Tibial artery (tissue), 4 donors: ENCODE measurements around the gene FNDC3A.
"Not testable (repeated sequence)": the region's sequence is repeated elsewhere in the genome, so short reads cannot be mapped to it uniquely, and the experiment has no call there.

Source experiments
- DNase-seq, 2 donors: peaks; one replicate each; pipeline ENCODE4 v3.0.0-alpha.2; 2019
- H3K27ac ChIP-seq, 2 donors: fragments of 200-600 bp; sonication (generic) in 1 of 2; 1 replicate in 1 of 2; 2 replicates in 1 of 2; pipeline ENCODE4 v1.5.1; 2018 to 2019; ENCODE audit warnings: mild to moderate bottlenecking in 1 of 2
- H3K27me3 ChIP-seq, 2 donors: fragments of 200-600 bp; sonication (generic) in 1 of 2; one replicate each; pipeline versions ENCODE4 v1.5.1 to v1.6.0; 2016 to 2019
- H3K36me3 ChIP-seq, 3 donors: fragments of 200-600 bp; sonication (generic) in 2 of 3; one replicate each; pipeline ENCODE4 v1.5.1; 2016 to 2019; ENCODE audit warnings: mild to moderate bottlenecking in 2 of 3
- H3K4me1 ChIP-seq, 4 donors: fragments of 200-600 bp; sonication (generic) in 2 of 4; 1 replicate in 3 of 4; 2 replicates in 1 of 4; pipeline ENCODE4 v1.5.1; 2016 to 2019
- H3K4me3 ChIP-seq, 2 donors: fragments of 200-600 bp; sonication (generic) in 1 of 2; 1 replicate in 1 of 2; 2 replicates in 1 of 2; pipeline ENCODE4 v1.5.1; 2018 to 2019; ENCODE audit warnings: mild to moderate bottlenecking in 2 of 2
- H3K9me3 ChIP-seq, 3 donors: fragments of 200-600 bp; sonication (generic) in 1 of 3; one replicate each; pipeline ENCODE4 v1.5.1; 2016 to 2019
- CTCF ChIP-seq, 2 experiments: fragments of 200-600 bp in 1 of 2; fragments of 450-650 bp in 1 of 2; IDR thresholded peaks; one replicate each; pipeline ENCODE4 v1.5.1; 2017 to 2019; ENCODE audit warnings: antibody characterized with exemption in 2 of 2, mild to moderate bottlenecking in 1 of 2, moderate library complexity in 1 of 2
- intact Hi-C: fragments of 100-400 bp; cut with DNase I; formaldehyde crosslinking; loops from one replicate; pipeline ENCODE4 v1.15.0; 2023; ENCODE audit warnings: low total_unique reads

Gene FNDC3A

GRCh38 chr13:49060678-49061387, 85.1 kb downstream of the FNDC3A start:
- no peak for DNase-seq
- intact Hi-C loops, result no loop called here
- Histone ChIP-seq H3K4me1 (peaks cover 0 to 10% (median 2%) of the 10 kb centered on the region in 4 donors), H3K4me3 (no peak overlapping the region), H3K36me3 (no peaks in the 10 kb centered on the region), H3K27me3 (no peaks in the 10 kb centered on the region), H3K9me3 (no peaks in the 10 kb centered on the region), H3K27ac (no peak overlapping the region)
- TF ChIP-seq CTCF (IDR thresholded peaks at IDR 0.05), result no peak

GRCh38 chr13:49061388-49061752, 85.7 kb downstream of the FNDC3A start:
- H3K27ac ChIP-seq, H3K4me3 ChIP-seq, DNase-seq, intact Hi-C loops, H3K36me3 ChIP-seq, H3K27me3 ChIP-seq, H3K9me3 ChIP-seq: not testable (repeated sequence)
- peaks cover 0 to 11% (median 2%) of the 10 kb centered on the region in 4 donors for H3K4me1 ChIP-seq

GRCh38 chr13:49062297-49062896, 86.7 kb downstream of the FNDC3A start:
- no peak for TF ChIP-seq CTCF (IDR thresholded peaks at IDR 0.05)
- DNase-seq, result no peak
- Histone ChIP-seq H3K27me3 (no peaks in the 10 kb centered on the region), H3K9me3 (no peaks in the 10 kb centered on the region), H3K27ac (no peak overlapping the region), H3K4me3 (no peak overlapping the region), H3K4me1 (peaks cover 0 to 21% (median 2%) of the 10 kb centered on the region in 4 donors), H3K36me3 (no peaks in the 10 kb centered on the region)
- intact Hi-C loops, result no loop called here

GRCh38 chr13:49063011-49063410, 87.3 kb downstream of the FNDC3A start:
- Histone ChIP-seq H3K4me1 (peaks cover 0 to 22% (median 2%) of the 10 kb centered on the region in 4 donors), H3K27ac (no peak overlapping the region), H3K9me3 (no peaks in the 10 kb centered on the region), H3K27me3 (no peaks in the 10 kb centered on the region), H3K36me3 (no peaks in the 10 kb centered on the region), H3K4me3 (no peak overlapping the region)
- intact Hi-C loops, result no loop called here
- TF ChIP-seq CTCF (IDR thresholded peaks at IDR 0.05), result no peak
- no peak for DNase-seq

- no peak overlapping the region for H3K27ac ChIP-seq
- no peaks in the 10 kb centered on the region for H3K36me3 ChIP-seq
- intact Hi-C loops, result no loop called here
- H3K4me1 ChIP-seq, result peaks cover 0 to 22% (median 2%) of the 10 kb centered on the region in 4 donors
- TF ChIP-seq CTCF (IDR thresholded peaks at IDR 0.05), result no peak
- H3K4me3 ChIP-seq, result no peak overlapping the region
- H3K27me3 ChIP-seq, result no peaks in the 10 kb centered on the region
- no peak for DNase-seq
- H3K9me3 ChIP-seq, result no peaks in the 10 kb centered on the region
Observed at GRCh38 chr13:49063497-49063896, 87.8 kb downstream of the FNDC3A start.

- Histone ChIP-seq H3K4me3 (no peak overlapping the region), H3K27ac (no peak overlapping the region), H3K4me1 (peaks cover 0 to 22% (median 2%) of the 10 kb centered on the region in 4 donors), H3K9me3 (no peaks in the 10 kb centered on the region), H3K36me3 (no peaks in the 10 kb centered on the region), H3K27me3 (no peaks in the 10 kb centered on the region)
- no peak for TF ChIP-seq CTCF (IDR thresholded peaks at IDR 0.05)
- intact Hi-C loops, result no loop called here
- no peak for DNase-seq
Observed at GRCh38 chr13:49064476-49064875, 88.8 kb downstream of the FNDC3A start.
